GM18502 (cell line): Measurements from ENCODE around the gene TTLL11.

Source experiments
- ATAC-seq: cut with Tn5 transposase; IDR thresholded peaks from one replicate; pipeline ENCODE4 v1.9.1; 2021; ENCODE audit warnings: mild to moderate bottlenecking; ENCODE audit not compliant: unreplicated experiment, poor library complexity

TTLL11 gene

GRCh38 chr9:121950866-121951265, 142.2 kb downstream of the TTLL11 start:
- ATAC-seq: no peak

DNA sequence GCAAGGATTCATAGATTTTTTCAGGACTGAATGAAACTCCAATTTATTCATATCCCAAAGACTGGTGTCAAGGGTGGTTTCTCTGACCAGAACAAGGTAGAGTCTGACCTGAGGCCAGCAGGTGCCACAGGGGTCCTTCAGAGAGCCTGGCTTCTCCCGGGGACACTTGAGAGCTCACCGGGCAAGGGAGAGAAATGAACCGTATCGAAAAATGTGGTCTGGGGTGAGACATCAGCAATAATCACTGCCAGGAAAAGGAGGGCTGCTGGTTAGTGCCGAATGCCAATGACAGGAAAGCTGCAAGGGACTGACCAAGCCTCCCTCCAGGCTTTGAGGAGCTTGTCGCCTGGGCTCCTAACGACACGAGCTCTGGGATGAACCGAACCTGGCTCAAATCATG, 142.7 kb downstream of the TTLL11 start:
- no peak for ATAC-seq

DNA sequence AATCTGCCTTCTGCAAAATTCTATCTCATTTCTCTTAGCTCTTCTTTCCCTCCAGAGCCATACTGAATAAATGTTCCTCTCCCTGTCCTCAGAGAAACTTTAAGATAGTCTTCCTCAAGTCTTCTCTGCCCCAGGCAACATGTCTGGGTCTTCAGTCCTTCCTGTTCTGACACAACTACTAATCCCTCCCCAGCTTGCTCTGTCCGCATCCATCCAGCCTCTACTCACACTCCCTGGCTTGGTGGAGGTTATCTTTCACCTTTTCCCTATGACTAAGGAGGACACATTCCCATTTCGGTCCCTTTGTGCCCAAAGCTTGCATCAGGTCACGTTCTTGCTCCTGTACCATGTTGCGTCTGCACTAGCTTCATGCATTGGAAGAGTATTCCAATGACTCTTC, 143.3 kb downstream of the TTLL11 start:
- ATAC-seq: no peak

DNA sequence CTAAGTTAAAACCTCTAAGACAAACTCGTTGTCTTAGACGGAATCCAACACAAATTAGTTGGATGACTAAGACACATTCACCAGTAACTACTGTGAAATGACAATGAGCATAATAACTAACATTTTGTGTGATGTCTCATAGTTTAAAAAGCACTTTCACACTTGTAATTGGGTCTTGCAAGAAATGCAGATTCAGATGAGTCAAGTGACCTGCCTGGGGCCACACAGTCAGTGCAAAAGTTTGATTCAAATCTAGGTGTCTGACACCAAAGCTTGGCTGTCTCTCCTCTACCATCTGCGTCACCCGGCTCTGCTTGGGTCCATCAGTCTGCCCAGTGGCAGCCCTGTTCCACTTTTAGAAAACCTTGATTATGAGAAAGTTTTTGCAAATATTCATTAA, 143.7 kb downstream of the TTLL11 start:
- ATAC-seq: no peak

GRCh38 chr9:121947775-121948174, 145.3 kb downstream of the TTLL11 start:
- no peak for ATAC-seq

DNA sequence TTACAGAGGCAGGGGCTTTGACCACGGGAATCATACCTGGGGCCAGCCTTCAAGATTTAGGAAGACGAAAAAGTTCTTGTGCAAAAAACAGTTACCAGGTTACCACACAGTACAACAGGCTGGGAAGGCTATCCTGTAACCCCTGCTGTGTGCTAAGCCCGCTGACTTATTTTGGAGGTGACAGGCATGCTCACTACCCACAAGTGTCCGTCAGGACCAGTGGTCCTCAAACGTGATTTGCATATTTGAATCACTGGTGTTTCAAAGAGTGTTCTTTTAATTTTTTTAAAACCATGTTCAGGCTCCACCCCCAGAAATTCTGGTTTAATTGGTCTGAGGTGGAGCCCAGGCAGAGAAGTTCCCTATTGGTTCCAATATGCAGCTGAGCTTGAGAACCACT, 146.6 kb downstream of the TTLL11 start:
- no peak for ATAC-seq

DNA sequence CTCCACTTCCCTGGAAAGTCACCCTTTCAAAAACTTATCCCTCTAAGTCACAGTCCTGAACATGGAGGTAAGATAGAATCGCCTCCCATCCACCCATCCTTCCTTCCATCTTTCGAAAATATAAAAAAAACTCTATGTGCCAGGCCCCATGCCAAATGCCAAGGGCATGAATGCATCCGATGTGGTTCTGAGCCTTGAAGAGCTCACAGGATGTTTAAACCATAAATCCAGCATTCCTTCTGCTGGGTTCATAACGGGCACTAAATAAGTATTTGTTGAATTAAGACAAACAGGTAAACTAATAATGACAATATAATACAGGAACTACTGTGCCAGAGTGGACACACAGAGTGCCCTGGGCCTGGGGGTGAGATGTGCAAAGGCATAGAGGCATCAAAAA, 147.3 kb downstream of the TTLL11 start:
- ATAC-seq: no peak

DNA sequence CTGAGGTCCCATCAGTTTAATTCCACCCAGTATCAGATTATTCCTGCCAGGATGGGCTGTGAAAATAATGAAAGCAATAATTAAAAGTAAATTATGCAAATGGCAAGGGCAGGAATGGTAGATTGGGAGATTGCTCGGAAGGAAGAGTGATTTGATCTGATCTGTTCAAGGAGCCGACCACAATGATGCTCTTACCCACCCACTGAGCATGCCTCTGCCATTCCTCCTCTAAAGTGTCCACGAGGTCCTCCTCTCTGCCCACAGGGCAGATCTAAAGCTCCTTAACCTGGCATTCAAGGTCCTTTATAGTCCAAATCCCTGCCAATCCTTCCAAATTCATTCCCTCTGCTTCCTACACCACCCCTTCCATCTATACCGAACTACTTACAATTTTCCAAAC, 147.8 kb downstream of the TTLL11 start:
- no peak for ATAC-seq

- no peak for ATAC-seq
Observed at GRCh38 chr9:121944711-121945191, 148.4 kb downstream of the TTLL11 start.

- no peak for ATAC-seq
Observed at GRCh38 chr9:121943463-121943862, 149.6 kb downstream of the TTLL11 start.

DNA sequence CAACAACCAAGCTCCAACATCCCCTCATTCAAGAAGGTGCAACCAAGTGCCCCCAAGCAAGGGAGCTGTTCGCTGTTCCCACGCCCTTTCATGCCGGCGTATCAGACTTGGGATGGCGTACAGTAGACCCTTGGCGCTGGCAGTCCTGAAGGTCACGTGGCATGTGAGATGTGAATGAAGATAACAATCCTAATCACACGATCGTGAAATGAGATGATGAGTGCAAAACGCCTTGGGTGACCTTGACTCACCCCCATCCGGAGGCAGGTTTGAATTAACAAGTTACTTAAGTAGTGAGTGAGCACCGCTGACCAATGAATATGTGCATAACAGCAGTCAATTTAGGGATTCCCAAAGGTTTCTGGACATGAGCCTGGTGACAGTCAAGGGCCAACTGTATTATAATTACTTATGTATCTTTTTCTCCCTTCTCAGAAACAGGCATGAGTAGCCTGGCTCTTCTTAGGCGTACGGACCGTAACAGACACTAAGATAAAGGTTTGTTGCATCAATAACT, 150.2 kb downstream of the TTLL11 start:
- no peak for ATAC-seq

DNA sequence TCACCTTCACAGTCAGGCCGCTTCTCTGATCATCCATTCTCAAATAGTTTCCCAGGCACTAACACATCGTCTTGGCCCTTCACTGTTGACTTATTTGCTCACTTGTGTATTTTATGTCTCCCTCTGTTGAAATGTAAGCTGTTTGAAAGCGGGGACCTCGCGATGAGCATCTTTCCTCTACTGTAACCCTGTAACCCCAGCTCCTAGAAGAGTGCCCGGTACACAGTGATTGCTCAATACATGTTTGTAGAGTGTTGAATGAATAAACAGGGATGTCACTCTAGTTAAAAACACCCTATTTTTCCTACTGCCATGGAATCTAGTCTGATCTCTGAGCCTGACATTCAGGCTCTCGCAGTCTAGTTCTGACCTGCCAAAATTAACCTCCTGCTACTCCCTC, 150.8 kb downstream of the TTLL11 start:
- ATAC-seq: no peak

GRCh38 chr9:121939643-121940042, 153.5 kb downstream of the TTLL11 start:
- no peak for ATAC-seq

DNA sequence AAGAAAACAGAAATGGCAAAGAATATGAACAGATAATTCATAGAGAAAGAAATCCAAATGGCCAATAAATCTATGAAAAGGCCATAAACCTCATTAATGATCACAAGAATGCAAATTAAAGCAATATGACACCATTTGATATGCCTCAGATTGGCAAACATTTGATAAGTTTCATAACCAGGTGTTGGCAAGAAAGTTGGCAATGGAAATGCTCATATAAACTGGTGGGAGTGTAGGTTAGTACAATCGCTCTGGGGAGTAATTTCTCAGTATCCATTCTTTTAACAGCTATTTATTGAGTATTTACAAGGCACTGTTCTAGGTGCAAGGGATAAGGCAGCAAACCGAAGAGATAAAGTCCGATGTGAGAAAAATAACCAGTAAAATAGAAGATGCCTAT, 154.5 kb downstream of the TTLL11 start:
- ATAC-seq: no peak

GRCh38 chr9:121937240-121937639, 155.9 kb downstream of the TTLL11 start:
- ATAC-seq: no peak

DNA sequence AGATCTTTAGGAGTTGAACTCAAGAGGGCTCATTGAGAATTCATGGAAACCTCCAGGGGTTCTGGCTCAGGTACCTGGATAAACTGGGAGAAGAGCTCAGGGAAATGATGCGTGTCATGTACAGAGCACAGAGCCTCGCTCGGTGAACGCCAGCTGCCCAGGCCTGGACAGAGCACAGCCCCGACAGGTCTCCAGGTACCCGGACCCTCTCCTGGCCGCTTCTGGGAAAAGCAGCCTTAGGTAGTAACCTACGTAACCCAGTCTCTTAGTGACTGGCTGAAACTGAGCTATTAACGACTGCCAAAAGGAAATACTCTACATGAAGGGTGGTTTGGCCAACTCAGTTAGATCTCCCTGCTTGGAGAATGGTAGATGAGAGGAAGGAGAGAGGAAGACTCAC, 157.4 kb downstream of the TTLL11 start:
- ATAC-seq: no peak

DNA sequence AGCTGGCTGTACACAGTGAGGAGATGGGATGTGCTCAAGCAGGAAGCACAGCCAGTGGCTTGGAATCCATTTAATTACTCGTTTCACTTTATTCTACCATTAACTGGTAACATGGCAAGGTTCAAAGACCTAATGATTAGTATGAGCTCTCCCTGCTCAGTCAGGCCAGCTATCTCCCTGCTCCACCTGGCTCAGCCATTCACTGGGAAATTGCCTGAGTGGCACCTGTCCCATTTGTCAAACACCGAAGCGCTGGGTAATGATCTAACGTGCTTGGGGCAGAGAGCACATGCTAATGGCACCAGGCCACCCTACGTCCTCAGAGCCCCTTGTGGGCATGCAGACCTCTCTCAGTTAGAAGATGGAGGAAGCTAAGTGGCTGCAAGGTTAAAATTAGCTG, 162.2 kb downstream of the TTLL11 start:
- no peak for ATAC-seq

GRCh38 chr9:121929893-121930875, 162.9 kb downstream of the TTLL11 start:
- ATAC-seq: no peak

- no peak for ATAC-seq
Observed at GRCh38 chr9:121927636-121928035, 165.5 kb downstream of the TTLL11 start.

- ATAC-seq: no peak
Observed at GRCh38 chr9:121927081-121927480, 166.0 kb downstream of the TTLL11 start.

DNA sequence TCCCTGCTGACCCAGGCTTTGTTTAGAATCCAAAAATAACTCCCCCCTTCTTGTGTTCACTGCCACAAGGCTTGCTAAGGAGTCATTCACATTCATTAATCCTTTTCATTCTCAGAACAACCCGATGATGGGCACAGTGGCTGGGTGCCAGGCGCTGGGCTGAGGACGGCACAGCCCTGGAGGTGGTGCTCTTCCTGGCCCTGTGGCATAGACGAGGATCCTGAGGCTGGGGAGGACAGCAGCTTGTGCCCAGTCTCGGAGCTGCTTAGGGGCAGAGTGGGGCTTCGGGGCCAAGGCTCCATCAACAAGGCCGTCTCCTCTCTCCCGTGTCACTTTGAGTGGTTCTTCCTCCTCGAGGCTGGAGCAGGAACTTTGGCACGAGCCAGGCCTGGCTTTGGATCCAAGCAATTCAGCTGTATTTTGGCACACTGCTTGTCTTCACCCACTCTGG, 166.7 kb downstream of the TTLL11 start:
- ATAC-seq: no peak

DNA sequence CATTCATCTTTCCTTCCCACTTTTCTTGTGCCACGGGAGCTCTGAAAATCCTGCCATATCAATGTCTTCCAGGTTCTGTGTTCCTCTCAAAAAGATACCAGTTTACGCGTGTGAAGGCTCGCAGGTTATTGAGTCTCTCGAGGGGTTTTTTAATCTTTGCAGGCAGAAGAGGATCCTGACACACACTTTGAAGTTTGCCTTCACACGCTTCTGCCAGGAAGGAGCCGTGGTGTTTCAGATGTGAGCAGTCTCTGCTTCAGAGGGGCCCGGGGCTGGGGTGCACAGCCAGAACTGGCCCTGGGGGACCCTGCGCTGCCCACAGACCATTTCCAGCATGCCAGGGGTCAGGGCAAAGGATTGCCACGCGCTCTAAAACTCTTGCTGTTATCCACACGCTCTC, 167.2 kb downstream of the TTLL11 start:
- no peak for ATAC-seq
